Ishikawa (cell line): ENCODE measurements around the gene ARL14.

Experiments
- CEBPB ChIP-seq: IDR thresholded peaks from 2 replicates; pipeline ENCODE4 v1.6.1; 2012
- EGR1 ChIP-seq: IDR thresholded peaks from 2 replicates; pipeline ENCODE4 v1.6.1; 2012
- EP300 ChIP-seq: IDR thresholded peaks from 2 replicates; pipeline ENCODE4 v1.6.1; 2012; ENCODE audit warnings: borderline replicate concordance
- RAD21 ChIP-seq: IDR thresholded peaks from 2 replicates; pipeline ENCODE4 v1.6.1; 2012; ENCODE audit warnings: low read depth
- TEAD4 ChIP-seq: IDR thresholded peaks from 2 replicates; pipeline ENCODE4 v1.6.1; 2012
- ZBTB7A ChIP-seq: IDR thresholded peaks from 2 replicates; pipeline ENCODE4 v1.6.1; 2012; ENCODE audit warnings: low read depth
- TF ChIP-seq, protein P1 (sequence below): IDR thresholded peaks from 2 replicates; pipeline ENCODE4 v1.6.1; 2012
- TF ChIP-seq, protein P2 (sequence below): IDR thresholded peaks from 2 replicates; pipeline ENCODE4 v1.6.1; 2012; ENCODE audit warnings: low read depth, mild to moderate bottlenecking

DNA sequence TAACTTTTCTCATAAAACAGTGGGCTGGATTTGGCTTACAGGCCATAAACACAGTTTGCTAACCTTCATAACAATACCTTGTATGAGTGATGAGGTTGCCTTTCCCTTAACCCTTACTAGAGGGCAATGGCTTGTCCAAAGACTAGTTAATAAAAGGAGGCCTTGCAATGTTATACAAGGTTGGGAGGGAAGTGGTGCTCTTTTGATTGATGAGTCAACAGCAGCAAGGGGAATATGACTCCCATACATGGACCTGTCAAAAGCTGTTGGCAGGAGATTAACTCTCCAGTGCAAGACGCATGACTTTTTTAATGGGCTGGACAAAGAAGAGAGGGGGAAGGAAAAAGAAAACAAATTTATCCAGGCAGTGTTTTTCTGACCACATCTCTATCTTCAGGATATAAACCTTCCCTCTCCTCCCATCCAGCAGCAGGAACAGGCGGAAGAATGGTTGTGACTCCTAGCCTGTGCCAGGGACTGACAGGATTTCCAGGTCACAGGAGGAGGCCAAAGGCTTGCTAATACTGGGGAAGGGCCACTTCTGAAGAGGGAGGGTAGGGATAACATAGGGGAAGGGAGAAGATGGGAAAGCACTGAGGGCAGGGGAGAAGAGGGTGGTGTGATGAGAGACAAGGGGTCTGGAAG, 35.2 kb upstream of the ARL14 start:
- TF ChIP-seq CEBPB (no peak), RAD21 (no peak), ZBTB7A (no peak), EP300 (no peak), EGR1 (no peak), TEAD4 (no peak)
- TF ChIP-seq, protein P1, sequence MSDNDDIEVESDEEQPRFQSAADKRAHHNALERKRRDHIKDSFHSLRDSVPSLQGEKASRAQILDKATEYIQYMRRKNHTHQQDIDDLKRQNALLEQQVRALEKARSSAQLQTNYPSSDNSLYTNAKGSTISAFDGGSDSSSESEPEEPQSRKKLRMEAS: no peak
- TF ChIP-seq, protein P2, sequence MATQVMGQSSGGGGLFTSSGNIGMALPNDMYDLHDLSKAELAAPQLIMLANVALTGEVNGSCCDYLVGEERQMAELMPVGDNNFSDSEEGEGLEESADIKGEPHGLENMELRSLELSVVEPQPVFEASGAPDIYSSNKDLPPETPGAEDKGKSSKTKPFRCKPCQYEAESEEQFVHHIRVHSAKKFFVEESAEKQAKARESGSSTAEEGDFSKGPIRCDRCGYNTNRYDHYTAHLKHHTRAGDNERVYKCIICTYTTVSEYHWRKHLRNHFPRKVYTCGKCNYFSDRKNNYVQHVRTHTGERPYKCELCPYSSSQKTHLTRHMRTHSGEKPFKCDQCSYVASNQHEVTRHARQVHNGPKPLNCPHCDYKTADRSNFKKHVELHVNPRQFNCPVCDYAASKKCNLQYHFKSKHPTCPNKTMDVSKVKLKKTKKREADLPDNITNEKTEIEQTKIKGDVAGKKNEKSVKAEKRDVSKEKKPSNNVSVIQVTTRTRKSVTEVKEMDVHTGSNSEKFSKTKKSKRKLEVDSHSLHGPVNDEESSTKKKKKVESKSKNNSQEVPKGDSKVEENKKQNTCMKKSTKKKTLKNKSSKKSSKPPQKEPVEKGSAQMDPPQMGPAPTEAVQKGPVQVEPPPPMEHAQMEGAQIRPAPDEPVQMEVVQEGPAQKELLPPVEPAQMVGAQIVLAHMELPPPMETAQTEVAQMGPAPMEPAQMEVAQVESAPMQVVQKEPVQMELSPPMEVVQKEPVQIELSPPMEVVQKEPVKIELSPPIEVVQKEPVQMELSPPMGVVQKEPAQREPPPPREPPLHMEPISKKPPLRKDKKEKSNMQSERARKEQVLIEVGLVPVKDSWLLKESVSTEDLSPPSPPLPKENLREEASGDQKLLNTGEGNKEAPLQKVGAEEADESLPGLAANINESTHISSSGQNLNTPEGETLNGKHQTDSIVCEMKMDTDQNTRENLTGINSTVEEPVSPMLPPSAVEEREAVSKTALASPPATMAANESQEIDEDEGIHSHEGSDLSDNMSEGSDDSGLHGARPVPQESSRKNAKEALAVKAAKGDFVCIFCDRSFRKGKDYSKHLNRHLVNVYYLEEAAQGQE: no peak
